Astrocyte (in vitro differentiated cells and primary cell): ENCODE data around the gene PLP2.

Source experiments
- CTCF ChIP-seq: IDR thresholded peaks from 2 replicates; pipeline ENCODE4 v1.5.1; 2011; ENCODE audit warnings: low read depth, mild to moderate bottlenecking, inconsistent platforms, low read length, moderate library complexity; ENCODE audit not compliant: insufficient read depth
- EZH2 ChIP-seq: IDR thresholded peaks from 2 replicates; pipeline ENCODE4 v1.6.1; 2012; ENCODE audit warnings: mild to moderate bottlenecking, low read length, inconsistent platforms; ENCODE audit not compliant: insufficient read depth

- TF ChIP-seq CTCF (no peak), EZH2 (no peak)
Measured at GRCh38 chrX:49155243-49155899, 16.3 kb upstream of the PLP2 start.
